Astrocyte (in vitro differentiated cells and primary cell): ENCODE data around the gene PAFAH1B2.

Experiments used
- EZH2 ChIP-seq: IDR thresholded peaks from 2 replicates; pipeline ENCODE4 v1.6.1; 2012; ENCODE audit warnings: mild to moderate bottlenecking, low read length, inconsistent platforms; ENCODE audit not compliant: insufficient read depth
- TF ChIP-seq, protein P1 (sequence below): IDR thresholded peaks from 2 replicates; pipeline ENCODE4 v1.5.1; 2011; ENCODE audit warnings: low read depth, mild to moderate bottlenecking, inconsistent platforms, low read length, moderate library complexity; ENCODE audit not compliant: insufficient read depth

DNA sequence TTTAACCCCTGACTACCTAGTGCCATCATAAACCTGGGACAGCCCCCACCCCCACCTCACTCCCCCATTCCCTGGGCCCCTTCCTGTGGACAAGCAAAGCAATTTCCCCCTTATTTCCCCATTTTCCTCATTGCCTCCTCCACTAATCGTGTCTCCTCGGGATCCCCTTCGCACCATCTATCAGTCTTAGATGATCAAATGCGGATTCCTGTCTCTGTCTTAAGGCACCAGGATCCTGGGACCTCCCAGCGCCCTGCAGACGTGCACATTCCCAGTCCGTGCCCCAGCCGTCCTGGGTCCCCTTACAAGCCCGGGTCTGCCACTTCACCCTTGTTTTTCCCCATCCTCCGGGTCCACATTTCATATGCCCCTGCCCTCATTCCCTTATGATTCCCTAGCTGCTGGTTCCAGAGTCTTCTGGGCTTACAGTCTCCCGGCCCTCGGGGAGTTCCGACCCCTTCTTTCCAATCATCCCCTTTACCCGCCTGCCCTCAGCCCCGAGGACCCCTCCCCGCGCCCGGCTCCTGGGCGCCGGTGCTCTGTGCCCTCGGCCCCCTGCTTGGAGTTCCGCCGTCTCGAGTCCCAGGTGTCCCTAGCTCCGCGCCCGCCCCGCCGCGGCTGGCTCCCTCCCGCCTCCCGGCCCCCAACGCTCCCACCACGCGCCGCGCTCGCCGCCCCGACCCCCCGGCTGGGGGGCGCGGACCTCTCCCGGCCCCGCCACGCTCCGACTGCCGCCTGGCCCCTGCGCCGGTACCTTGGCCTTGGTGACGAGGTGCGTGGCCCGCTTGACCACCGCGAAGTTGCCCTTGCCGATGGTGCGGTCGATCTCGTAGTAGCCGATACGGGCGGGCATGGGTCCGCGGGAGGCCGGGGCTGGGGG is 46.5 kb upstream of the PAFAH1B2 start:
- no peak for TF ChIP-seq EZH2
- TF ChIP-seq, protein P1, sequence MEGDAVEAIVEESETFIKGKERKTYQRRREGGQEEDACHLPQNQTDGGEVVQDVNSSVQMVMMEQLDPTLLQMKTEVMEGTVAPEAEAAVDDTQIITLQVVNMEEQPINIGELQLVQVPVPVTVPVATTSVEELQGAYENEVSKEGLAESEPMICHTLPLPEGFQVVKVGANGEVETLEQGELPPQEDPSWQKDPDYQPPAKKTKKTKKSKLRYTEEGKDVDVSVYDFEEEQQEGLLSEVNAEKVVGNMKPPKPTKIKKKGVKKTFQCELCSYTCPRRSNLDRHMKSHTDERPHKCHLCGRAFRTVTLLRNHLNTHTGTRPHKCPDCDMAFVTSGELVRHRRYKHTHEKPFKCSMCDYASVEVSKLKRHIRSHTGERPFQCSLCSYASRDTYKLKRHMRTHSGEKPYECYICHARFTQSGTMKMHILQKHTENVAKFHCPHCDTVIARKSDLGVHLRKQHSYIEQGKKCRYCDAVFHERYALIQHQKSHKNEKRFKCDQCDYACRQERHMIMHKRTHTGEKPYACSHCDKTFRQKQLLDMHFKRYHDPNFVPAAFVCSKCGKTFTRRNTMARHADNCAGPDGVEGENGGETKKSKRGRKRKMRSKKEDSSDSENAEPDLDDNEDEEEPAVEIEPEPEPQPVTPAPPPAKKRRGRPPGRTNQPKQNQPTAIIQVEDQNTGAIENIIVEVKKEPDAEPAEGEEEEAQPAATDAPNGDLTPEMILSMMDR = no peak
